Activated CD8-positive, alpha-beta memory T cell treated with anti-CD3 and anti-CD28 coated beads for 48 hours (primary cell): ENCODE data around the gene UBE2G1.

Experiments
- DNase-seq, 3 experiments: peaks; one replicate each; pipeline ENCODE4 v3.0.0-alpha.2; 2020; ENCODE audit warnings: low read depth in 2 of 3, low spot score in 2 of 3

Gene UBE2G1

DNA sequence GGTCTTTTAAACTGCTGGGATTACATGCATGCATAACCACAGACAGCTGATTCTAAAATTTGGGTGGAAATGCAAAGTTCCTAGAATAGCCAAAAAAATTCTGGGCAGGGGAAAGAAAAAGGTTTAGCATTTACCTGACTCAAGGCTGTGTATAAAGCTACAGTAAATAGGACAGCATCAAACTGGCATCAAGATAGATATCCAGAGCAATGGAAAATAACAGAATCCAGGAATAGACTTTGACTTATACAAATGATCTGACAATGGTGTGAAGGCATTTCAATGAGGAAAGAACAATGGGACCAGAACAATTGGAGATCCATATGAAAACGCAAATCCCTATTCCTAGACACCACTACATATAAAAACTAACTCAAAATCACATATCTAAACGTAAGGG lies 115.6 kb downstream of the UBE2G1 start:
- no peak for DNase-seq

DNA sequence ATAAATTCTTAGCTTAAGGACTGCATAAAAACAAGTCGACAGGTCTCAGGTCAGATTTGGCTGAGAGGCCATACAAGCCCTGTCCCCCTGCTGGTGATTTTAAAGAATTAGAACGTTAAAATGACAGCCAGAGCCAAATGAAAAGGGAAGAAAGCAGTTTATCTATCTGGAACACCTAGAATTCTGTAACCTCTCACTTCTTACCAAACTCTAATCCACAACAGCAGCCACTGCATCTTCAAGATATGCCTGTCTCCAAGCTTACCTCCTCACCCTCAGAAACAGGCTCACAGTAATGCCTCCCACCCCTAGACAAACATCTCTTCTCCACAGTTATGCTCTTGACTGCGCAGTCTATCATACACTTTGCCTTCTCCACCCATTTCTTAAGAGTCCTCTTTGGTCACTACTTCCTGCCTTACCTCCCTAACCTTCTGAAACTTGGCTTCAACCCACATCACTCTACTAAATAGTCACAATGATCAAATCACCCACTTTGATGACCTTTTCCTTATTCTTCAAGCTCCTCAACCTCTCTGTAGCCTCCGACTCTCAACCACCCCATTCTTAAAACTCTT lies 116.9 kb downstream of the UBE2G1 start:
- DNase-seq: no peak

DNA sequence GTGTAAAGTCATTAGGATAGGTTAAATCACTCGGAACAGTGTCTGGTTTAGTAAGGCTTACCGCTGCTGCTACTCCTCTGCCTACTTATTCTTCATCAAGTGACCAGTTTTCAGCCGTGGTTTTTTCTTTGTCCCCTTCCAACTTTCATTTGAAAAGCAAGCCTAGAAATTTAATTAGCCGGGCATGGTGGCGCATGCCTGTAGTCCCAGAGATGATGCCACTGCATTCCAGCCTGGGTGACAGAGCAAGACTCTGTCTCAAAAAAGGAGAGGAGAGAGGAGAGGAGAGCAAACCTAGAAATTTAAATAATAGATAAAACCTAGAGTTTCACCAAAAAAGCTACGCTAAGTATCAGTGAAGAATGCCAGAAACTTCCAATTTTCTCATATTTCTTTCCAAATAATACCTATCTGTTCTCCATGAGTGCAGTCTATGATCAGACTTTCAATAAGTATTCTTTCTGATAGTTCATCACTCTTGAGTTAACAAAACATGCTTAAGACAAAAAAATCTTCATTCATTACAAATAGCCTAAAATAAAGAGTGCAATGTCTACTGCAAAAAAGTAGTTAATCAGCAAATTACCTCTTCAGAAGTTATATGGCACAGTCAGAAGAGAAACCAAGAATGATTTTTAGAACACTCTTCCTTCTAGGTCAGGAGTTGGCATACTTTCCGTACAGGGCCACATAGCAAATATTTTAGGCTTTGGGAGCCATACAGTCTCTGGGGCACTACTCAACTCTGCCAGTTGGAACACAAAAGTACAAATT lies 117.8 kb downstream of the UBE2G1 start:
- DNase-seq: no peak

DNA sequence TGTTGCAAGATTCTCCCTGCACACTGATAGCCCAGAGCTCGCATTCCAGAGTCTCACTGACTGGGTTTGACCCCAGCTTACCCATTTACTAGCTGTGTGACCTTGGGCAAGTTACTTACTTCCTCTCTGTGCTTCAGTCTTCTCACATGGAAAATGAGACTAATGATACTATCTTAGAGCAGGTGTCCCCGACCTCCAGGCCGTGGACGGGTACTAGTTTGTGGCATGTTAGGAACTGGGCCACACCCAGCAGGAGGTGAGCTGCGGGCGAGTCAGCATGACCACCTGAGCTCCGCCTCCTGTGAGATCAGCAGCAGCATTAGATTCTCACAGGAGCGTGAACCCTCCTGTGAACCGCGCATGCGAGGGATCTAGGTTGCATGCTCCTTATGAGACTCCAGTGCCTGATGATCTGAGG lies 118.5 kb downstream of the UBE2G1 start:
- DNase-seq: no peak

DNA sequence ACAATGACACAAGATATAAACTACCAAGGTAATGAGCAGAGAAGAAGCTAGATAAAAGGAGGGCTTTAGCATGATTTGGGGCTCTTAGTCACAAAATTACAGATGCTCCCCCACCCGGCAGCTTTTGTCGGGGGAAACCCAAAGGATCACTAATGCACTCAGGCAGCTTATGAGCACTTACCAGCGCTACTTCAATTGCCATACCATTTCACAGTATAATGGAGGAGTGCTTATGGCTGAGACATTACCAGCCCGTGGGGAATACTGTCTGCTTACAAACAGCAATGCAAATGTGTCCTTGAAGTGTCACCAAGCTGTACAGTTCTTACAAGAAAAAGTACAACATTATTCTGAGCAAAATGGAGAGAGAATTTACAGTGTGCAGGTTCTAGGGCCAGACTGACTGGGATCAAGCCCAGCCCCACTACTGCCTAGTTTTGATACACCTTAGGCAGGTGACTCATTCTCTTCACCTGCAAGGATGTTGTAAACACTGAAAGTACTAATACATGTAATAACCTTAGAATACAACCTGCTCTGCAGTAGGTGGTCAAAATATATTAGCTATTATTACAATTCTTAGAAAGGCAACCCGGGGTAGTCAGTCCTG lies 119.0 kb downstream of the UBE2G1 start:
- DNase-seq: no peak

DNA sequence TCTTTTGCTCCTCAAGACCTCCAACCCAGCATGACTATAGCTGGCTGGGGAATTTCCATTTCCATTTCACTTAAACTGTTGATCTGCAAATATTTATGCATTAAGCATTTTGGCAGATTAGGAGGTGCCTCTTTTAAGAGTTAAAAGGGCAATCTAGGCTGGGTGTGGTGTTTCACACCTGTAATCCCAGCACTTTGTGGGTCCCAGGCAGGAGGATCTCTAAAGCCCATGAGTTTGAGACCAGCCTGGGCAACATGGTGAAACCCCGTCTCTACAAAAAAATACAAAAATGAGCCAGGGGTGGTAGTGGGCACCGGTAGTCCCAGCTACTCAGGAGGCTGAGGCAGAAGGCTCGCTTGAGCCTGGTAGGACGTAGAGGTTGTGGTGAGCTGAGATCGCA lies 119.8 kb downstream of the UBE2G1 start:
- DNase-seq: no peak

DNA sequence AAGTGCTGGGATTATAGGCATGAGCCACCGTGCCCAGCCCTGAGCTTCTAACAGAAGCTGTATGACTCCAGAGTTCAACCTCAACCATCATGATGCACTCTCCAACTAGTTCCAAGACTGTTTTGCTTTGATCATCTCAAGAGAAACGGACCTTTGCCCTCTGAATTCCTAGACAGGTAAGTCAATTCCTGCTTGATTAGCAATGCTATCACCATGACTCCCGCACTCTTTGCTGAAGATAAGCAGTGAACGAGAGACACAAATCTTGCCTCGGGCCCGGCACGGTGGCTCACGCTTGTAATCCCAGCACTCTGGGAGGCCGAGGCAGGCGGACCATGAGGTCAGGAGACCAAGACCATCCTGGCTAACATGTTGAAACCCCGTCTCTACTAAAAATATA lies 124.9 kb downstream of the UBE2G1 start:
- DNase-seq: no peak

DNA sequence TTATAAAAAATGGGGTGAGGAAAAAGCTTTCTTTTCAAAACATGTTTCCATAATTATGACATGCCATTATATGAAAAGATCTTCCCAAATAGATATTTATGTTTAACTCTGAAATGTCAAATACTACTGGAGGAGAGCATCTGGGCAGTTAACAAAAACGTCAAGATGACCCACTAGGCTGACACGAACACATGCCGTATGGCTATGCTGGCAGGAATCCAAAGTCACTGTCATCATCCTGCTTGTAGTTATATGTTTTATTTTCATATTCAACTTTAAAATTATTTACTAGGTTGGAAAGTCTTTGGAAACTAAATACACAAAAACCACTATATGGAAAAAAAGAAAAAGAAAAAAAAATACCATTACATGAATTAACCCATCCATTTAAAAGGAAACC lies 130.0 kb downstream of the UBE2G1 start:
- DNase-seq: no peak

DNA sequence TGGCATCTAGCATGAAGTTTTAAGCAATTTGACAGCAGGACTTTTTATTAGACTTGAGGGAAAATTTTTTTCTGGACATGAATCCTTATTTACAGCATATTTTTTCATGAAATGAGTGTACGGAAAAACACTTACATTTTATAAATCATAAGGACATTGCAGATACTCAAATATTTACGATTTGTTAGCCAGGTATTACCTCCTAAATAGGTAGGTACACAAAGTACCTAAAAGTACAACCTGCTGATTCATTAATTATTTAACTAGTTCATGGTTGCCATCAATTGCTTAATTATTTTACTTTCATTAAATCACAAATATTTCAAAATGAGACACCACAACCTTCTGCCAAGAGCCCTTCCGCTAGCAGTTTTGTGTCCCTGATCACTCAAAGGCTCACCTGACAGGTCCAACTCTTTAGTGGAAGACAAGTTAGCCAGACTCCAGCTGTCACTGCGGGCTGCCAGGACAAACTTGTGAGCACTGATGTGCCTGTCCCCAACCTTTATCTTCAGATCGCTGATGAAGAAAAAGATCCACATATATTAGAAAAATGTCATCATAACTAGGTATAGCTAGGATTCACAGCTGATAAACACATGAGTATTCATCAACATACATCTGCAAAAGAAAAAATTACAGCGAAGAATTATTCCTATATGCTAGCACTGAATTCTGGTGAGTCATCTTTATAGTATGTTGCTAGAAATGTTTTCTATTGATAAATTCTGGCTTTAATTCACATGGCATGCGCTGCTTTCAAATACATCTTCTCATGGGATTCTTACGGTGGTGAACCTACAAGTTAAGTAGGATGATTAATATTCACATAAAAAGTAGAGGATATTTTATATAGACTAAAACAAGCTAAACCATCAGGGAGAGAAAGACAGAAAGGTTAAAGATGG lies 130.8 kb downstream of the UBE2G1 start:
- DNase-seq: no peak

DNA sequence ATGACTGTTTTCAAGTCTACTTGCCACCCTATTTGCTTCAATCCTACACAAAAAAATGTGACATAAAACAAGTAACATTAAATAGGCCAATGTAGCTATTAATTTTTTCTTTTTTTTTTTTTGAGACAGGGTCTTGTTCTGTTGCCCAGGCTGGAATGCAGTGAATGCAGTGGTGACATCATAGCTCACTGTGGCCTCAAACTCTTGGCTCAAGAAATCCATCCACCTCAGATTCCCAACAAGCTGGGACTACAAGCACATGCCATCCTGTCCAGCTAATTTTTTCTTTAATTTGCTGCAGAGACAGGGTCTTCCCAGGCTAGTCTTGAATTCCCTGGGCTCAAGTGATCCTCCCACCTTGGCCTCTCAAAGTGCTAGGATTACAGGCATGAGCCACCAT lies 132.1 kb downstream of the UBE2G1 start:
- DNase-seq: no peak

DNA sequence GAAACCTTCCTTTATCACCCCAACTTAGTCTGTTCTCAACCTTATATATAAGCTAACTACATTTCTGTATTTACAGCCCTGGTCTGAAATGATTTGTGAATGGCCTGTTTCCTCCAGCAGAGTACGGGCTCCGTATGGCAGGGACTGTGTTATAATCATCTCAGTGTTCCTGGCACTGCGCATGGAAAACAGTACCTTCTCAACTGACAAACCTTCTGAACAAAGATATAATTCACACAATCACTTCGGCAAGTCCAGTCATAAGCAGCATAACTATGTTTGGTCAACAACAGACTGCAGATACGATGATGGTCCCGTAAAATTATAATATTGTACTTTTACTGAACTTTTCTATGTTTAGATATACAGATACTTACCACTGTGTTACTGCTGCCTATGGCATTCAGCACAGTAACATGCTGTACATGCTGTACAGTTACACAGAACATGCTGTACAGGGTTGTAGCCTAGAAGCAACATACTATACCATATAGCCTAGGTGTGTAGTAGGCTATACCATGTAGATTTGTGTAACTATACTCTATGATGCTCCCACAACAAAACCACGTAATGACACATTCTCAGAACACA lies 132.7 kb downstream of the UBE2G1 start:
- no peak for DNase-seq

DNA sequence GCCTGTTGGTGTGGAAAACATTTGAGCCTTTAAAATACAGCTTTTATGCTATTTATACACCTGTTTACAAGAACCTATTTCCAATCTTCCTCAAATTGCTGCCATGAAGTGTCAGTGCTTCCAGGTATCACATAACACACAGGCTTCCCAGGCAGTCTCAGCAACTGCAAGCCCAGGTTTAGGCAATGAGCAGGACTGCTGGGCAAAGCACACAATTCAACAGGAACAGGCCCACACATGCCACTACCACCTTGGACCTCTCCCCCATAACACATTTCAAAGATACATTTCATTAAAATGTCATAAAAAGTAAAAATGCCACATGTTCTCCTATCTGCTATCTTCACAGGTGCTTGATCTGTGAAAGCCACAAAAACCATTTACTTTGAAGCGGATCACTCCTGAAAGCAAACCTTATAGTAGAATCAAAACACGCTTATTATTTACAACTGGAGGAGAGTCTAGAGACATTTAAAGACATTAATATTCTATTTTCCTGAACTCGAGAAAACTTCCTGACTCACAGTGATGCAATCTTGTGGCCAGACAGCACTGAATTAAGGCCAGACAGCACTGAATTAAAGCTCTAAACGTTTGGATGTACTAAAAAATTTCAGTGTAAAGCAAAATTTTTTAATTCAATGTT lies 134.2 kb downstream of the UBE2G1 start:
- no peak for DNase-seq

DNA sequence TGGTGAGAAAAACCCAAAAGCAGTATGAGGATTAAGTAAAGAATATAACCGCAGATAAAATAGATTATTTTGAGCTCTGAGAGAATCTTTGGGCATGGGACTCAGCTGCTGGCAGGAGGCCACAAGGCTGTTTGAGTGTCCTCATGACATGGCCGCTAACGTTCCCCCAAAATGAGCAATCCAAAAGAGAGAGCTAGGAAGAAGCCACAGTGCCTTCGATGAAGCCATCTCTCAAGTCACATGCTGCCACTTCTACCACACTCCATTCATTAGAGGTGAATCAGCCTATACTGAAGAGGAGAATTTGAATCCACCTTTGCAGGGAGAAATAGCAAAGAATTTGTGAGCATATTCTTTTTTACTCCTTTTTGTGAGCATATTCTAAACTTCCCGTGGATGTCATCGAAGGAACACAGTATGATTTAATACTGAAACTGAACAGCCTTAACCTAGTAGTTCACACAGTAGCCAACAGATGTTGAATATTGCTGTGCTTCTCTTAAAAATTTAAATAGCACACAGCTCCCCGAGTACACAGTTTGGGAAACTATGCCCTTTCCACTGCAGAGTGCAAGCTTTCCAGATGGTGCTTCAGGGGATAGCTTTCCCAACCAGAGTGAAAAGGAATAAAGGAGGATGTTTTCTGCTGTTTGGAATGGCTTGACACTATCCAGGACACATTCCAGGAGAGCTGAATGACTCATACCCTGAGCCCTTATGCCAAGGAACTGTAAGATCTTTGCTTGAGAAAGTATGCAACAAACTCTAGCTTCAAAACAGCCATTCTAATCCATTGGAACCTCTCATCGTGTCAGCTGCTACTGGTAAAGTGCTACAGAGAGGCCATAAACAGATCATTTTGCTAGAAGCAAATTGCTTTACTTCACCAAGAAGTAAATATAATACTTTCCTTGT lies 136.6 kb downstream of the UBE2G1 start:
- no peak for DNase-seq

DNA sequence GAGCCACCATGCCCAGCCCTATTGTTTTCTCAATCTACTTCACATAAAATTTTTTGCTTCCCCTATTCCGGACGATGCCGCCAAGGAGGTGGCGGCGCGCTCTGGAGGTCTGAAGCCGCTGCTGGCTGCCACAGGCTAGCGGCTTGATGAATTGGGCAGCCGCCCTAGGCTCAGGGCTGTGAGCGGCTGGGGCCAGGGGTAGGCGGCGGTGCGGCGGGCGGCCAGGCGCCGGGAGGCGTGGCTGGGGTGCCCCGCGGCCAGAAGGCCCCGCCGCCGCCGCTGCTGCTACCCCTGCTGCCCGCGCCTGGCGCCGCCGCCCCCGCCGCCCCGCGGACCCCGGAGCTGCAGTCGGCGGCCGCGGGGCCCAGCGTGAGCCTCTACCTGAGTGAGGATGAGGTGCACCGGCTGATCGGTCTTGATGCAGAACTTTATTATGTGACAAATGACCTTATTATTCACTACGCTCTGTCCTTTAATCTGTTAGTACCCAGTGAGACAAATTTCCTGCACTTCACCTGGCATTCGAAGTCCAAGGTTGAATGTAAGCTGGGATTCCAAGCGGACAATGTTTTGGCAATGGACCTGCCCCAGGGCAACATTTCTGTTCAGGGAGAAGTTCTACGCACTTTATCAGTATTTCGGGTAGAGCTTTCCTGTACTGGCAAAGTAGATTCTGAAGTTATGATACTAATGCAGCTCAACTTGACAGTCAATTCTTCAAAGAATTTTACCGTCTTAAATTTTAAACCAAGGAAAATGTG lies 144.4 kb downstream of the UBE2G1 start:
- DNase-seq: no peak

DNA sequence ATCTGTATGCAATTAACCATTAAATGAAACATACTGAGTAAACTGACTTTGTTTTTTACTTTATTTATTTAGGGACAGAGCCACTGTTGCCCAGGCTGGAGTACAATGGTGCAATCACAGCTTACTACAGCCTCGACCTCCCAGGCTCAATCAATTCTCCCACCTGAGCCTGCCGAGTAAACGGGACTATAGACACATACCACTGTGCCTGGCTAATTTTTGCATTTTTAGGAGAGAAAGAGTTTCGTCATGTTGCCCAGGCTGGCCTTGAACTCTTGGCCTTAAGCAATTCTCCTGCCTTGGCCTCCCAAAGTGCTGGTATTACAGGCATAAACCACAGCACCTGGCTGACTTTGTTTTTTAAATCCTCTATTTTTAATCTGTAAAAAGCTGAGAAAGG lies 145.3 kb downstream of the UBE2G1 start:
- DNase-seq: no peak

DNA sequence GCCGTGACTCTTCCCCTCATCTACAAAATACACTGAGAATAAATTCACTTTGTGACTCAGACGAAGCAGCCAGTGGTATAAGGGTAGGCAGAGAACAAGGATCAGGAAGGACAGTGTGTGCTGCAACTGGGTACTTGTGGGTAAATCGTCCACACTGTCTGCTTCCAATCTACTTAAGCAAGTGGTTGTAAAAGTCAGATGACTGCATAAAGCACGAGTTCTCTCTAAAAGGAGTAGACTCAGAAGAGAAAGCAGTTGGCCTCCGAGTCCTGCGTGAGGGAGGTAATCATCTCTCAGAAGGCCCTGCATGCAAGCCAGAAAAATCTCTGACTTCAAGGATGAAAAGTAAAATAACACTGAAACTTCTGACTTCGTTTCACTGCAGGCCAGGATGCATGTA lies 145.8 kb downstream of the UBE2G1 start:
- DNase-seq: no peak
